Naive thymus-derived CD8-positive, alpha-beta T cell (primary cell): Measurements from ENCODE around the gene SEC16B. TPM values are rescaled to one million over a fixed set of nuclear protein-coding genes. Genes with fewer than 3 reads are reported as not detected.

Source experiments
- ATAC-seq, 2 donors: fragments of 150-1000 bp; cut with Tn5 transposase in 1 of 2; sonication (Bioruptor Pico), chemical (Tn5 transposase) in 1 of 2; 1 replicate in 1 of 2; 2 replicates in 1 of 2; pipeline ENCODE4 v1.10.0; 2021; ENCODE audit warnings: mild to moderate bottlenecking in 2 of 2, moderate library complexity in 2 of 2
- POLR2A ChIA-PET: fragments of 350-600 bp; sonication (Branson Sonifier 250); formaldehyde crosslinking; loops from one replicate; lab custom pipeline; 2021; ENCODE audit warnings: antibody characterized with exemption; lab: Charles Lee
- DNase-seq, 10 donors: peaks; one replicate each; pipeline versions ENCODE4 v3.0.0 to v3.0.0-alpha.2; 2020 to 2022
- H3K27ac Mint-ChIP-seq, 10 donors: one replicate each; pipeline ENCODE4 v1.8.0; 2020 to 2022; ENCODE audit warnings: mild to moderate bottlenecking in 10 of 10, mixed read lengths in 10 of 10, moderate library complexity in 4 of 10, inconsistent platforms in 1 of 10
- H3K27me3 Mint-ChIP-seq, 5 donors: one replicate each; pipeline ENCODE4 v1.8.0; 2021 to 2022; ENCODE audit warnings: mixed read lengths in 5 of 5
- H3K36me3 Mint-ChIP-seq, 3 donors: one replicate each; pipeline ENCODE4 v1.8.0; 2020 to 2022; ENCODE audit warnings: mixed read lengths in 3 of 3, mild to moderate bottlenecking in 2 of 3, inconsistent platforms in 1 of 3
- H3K4me1 Mint-ChIP-seq, 4 donors: one replicate each; pipeline ENCODE4 v1.8.0; 2021 to 2022; ENCODE audit warnings: mixed read lengths in 4 of 4
- H3K4me3 Mint-ChIP-seq, 10 donors: one replicate each; pipeline ENCODE4 v1.8.0; 2020 to 2022; ENCODE audit warnings: mild to moderate bottlenecking in 10 of 10, mixed read lengths in 10 of 10, moderate library complexity in 6 of 10, inconsistent platforms in 1 of 10
- H3K9me3 Mint-ChIP-seq, 9 donors: one replicate each; pipeline ENCODE4 v1.8.0; 2020 to 2022; ENCODE audit warnings: mixed read lengths in 9 of 9, mild to moderate bottlenecking in 3 of 9, inconsistent platforms in 1 of 9, moderate library complexity in 1 of 9
- polyA plus RNA-seq, 3 donors: library from polyadenylated mRNA; unstranded; fragments of 300-500 nt; fragmentation: Illumina TruSeq; gene quantifications; one replicate each; pipeline ENCODE4 v1.2.3, GENCODE V29; 2021
- total RNA-seq, 8 experiments: library from RNA in 2 of 8; stranded (reverse) in 2 of 8; gene quantifications; one replicate each; pipeline ENCODE4 v1.2.3 and lab custom pipeline; 2021 to 2026

SEC16B gene, protein sequence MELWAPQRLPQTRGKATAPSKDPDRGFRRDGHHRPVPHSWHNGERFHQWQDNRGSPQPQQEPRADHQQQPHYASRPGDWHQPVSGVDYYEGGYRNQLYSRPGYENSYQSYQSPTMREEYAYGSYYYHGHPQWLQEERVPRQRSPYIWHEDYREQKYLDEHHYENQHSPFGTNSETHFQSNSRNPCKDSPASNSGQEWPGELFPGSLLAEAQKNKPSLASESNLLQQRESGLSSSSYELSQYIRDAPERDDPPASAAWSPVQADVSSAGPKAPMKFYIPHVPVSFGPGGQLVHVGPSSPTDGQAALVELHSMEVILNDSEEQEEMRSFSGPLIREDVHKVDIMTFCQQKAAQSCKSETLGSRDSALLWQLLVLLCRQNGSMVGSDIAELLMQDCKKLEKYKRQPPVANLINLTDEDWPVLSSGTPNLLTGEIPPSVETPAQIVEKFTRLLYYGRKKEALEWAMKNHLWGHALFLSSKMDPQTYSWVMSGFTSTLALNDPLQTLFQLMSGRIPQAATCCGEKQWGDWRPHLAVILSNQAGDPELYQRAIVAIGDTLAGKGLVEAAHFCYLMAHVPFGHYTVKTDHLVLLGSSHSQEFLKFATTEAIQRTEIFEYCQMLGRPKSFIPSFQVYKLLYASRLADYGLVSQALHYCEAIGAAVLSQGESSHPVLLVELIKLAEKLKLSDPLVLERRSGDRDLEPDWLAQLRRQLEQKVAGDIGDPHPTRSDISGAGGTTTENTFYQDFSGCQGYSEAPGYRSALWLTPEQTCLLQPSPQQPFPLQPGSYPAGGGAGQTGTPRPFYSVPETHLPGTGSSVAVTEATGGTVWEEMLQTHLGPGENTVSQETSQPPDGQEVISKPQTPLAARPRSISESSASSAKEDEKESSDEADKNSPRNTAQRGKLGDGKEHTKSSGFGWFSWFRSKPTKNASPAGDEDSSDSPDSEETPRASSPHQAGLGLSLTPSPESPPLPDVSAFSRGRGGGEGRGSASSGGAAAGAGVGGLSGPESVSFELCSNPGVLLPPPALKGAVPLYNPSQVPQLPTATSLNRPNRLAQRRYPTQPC
- total RNA-seq, result not detected
- not detected for polyA plus RNA-seq
- total RNA-seq (lab: John Stamatoyannopoulos, UW), result 0 reads per million in 6 experiments

- DNase-seq (no peak), ATAC-seq (no peak)
- Mint-ChIP-seq H3K27me3 (peaks cover 0 to 4% (median 0%) of the 10 kb centered on the region in 5 donors), H3K36me3 (no peaks in the 10 kb centered on the region), H3K27ac (no peak within 1 kb of the TSS), H3K4me1 (no peaks in the 10 kb centered on the region), H3K9me3 (peaks cover 0 to 14% (median 0%) of the 10 kb centered on the region in 9 donors), H3K4me3 (no peak within 1 kb of the TSS)
- POLR2A ChIA-PET, result no interaction called here
These were observed at the start of gene SEC16B for GRCh38 chr1:177969825-177970371. SEC16B (minus strand) TSS chr1:177970058; CDS start chr1:177967981, 2,077 bp downstream.

DNA sequence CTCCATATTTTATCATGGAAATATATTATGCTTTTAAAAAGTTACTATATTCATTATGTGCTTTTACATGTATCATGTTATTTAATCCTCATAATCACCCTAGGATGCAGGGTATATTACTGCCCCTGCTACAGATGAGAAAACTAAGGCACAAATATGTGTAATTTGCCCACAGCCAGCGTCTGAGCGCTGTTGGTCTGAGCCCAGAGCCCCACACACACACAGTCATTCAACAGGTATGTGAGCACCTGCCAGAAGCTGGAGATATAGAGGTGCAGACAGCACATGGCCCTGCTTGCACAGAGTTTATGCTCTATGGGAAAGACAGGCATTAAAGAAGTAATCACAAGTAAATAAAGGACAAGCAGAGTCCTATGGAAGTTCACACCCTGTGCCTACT, 49.8 kb upstream of the SEC16B start:
- H3K27ac Mint-ChIP-seq, result no peak overlapping the region
- peaks cover 0 to 9% (median 1%) of the 10 kb centered on the region in 3 donors for H3K36me3 Mint-ChIP-seq
- ATAC-seq (no peak), DNase-seq (no peak)
- no peaks in the 10 kb centered on the region for H3K4me1 Mint-ChIP-seq
- no peak overlapping the region for H3K4me3 Mint-ChIP-seq
- peaks cover 0 to 18% (median 5%) of the 10 kb centered on the region in 5 donors for H3K27me3 Mint-ChIP-seq
- POLR2A ChIA-PET, result no interaction called here
- H3K9me3 Mint-ChIP-seq, result peaks cover 0 to 20% (median 9%) of the 10 kb centered on the region in 9 donors

DNA sequence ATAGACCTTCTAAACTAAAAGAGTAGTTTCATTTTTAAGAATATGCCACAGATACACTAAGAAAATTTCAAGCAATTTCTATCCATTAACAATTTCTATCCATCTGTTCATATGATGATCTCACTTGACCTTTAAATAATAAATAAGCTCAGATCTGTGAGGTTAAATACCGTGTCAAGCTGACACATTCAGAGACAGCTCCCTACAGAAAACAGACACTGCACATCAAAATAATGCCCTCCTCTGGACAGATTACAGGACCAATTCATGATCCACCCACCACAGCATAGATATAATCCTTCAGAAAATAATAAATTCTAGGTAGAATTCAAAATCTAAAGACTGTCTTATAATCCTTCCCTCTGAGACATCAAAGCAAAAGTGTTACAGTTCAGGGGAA, 49.4 kb upstream of the SEC16B start:
- ATAC-seq (no peak), DNase-seq (no peak)
- Mint-ChIP-seq H3K4me1 (no peaks in the 10 kb centered on the region), H3K9me3 (peaks cover 0 to 22% (median 7%) of the 10 kb centered on the region in 9 donors), H3K36me3 (peaks cover 0 to 9% (median 1%) of the 10 kb centered on the region in 3 donors), H3K4me3 (no peak overlapping the region), H3K27me3 (peaks cover 0 to 18% (median 5%) of the 10 kb centered on the region in 5 donors), H3K27ac (no peak overlapping the region)
- POLR2A ChIA-PET, result no interaction called here

DNA sequence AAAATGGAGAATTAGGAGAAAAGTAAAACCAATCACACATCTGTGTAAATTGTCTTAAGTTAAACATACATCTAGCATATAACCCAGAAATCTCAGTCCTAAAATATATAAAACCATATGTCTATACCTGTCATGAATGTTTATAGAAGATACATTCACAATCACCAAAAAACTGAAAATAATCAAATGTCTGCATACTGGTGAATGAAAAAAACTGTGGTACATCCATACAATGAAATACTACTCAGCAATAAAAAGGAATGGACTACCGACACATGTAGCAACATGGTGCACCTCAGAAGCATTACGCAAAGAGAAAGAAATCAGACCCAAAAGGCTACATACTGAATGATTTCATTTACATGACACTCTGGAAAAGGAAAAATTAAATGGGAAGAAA, 47.7 kb upstream of the SEC16B start:
- ATAC-seq (no peak), DNase-seq (no peak)
- POLR2A ChIA-PET, result no interaction called here
- peaks cover 0 to 28% (median 10%) of the 10 kb centered on the region in 9 donors for H3K9me3 Mint-ChIP-seq
- H3K27me3 Mint-ChIP-seq, result peaks cover 0 to 18% (median 5%) of the 10 kb centered on the region in 5 donors
- no peak overlapping the region for H3K4me3 Mint-ChIP-seq
- no peak overlapping the region for H3K27ac Mint-ChIP-seq
- H3K36me3 Mint-ChIP-seq, result peaks cover 0 to 9% (median 1%) of the 10 kb centered on the region in 3 donors
- H3K4me1 Mint-ChIP-seq, result no peaks in the 10 kb centered on the region

- no peak for ATAC-seq
- DNase-seq, result no peak
- H3K36me3 Mint-ChIP-seq, result no peaks in the 10 kb centered on the region
- peaks cover 0 to 11% (median 0%) of the 10 kb centered on the region in 5 donors for H3K27me3 Mint-ChIP-seq
- POLR2A ChIA-PET, result no interaction called here
- no peak overlapping the region for H3K4me3 Mint-ChIP-seq
- peaks cover 0 to 23% (median 4%) of the 10 kb centered on the region in 9 donors for H3K9me3 Mint-ChIP-seq
- no peak overlapping the region for H3K27ac Mint-ChIP-seq
- H3K4me1 Mint-ChIP-seq, result no peaks in the 10 kb centered on the region
These were observed 42.1 kb upstream of the SEC16B start for GRCh38 chr1:178011864-178012503.

DNA sequence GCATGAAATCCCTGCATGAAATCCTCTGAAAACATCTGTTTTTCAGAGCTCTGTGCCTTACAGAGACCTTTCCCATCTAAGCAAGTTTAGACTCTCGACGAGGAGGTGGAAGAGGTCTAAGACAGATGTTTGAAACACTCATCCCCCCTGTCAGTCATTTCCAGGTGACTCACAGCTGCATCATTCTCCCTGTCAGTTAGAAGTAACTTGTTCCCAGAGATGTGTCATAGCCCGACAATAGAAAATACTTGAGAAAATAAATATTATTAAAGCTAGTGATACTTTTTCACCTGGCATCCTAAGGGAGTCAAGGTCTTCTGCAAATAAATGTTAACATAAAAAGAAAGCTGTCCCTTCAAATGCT, 41.6 kb upstream of the SEC16B start:
- Mint-ChIP-seq H3K27ac (no peak overlapping the region), H3K4me1 (no peaks in the 10 kb centered on the region), H3K27me3 (peaks cover 0 to 11% (median 0%) of the 10 kb centered on the region in 5 donors), H3K36me3 (no peaks in the 10 kb centered on the region), H3K4me3 (no peak overlapping the region), H3K9me3 (peaks cover 0 to 28% (median 2%) of the 10 kb centered on the region in 9 donors)
- no peak for DNase-seq
- POLR2A ChIA-PET, result no interaction called here
- no peak for ATAC-seq

DNA sequence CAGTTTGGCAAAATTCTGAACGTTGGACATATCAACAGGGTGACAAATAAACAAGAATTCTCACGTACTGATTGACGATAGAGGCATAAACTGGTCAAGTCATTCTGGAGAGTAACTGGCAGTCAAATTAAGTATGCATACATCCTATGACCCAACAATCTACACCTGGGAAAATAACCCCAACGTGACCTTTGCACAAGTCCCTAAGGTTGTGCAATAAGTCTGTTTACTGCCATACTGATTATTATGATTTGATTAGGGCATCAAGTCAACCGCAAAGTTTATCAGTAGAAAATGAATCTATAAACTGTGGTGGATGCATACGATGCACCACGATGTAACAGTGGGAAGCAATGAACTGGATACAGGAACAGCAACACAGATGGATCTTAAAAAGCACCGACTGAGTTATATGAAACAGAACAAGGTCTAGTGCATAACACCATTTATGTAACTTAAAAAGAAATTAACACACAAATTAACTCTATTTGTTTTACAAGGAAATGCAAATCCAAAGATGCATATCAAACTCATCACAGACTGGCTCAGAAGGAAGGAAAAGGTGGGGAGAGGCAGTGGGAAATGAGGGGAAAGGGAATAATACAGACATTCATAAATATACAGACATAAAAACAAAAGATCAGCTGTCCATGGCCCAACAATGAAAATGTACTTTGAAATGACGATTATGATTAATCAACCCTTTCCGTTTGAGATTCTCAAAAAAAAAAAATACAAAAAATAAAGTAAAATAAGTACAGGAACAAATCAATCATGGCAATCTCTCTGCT, 41.0 kb upstream of the SEC16B start:
- Mint-ChIP-seq H3K4me1 (no peaks in the 10 kb centered on the region), H3K27ac (no peak overlapping the region), H3K36me3 (no peaks in the 10 kb centered on the region), H3K9me3 (peaks cover 0 to 28% (median 2%) of the 10 kb centered on the region in 9 donors), H3K27me3 (peaks cover 0 to 15% (median 0%) of the 10 kb centered on the region in 5 donors), H3K4me3 (no peak overlapping the region)
- POLR2A ChIA-PET, result no interaction called here
- ATAC-seq (no peak), DNase-seq (no peak)

DNA sequence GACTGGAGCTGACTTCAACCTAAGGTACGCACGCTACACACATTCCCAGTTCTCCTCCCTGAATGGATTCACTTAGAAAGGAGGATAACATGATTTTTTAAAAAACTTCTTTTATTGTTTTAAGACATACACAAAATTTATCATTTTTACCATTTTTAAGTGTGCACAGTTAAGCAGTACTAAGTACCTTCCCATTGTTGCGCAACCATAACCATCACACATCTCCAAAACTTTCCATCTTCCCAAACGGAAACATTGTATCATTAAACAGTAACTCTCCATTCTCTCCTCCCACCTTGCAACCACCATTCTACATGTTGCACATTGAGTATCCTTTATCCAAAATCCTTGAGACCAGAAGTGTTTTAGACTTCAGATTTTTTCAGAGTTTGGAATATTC, 36.2 kb upstream of the SEC16B start:
- POLR2A ChIA-PET, result no interaction called here
- Mint-ChIP-seq H3K27ac (no peak overlapping the region), H3K9me3 (peaks cover 0 to 11% (median 3%) of the 10 kb centered on the region in 9 donors), H3K36me3 (no peaks in the 10 kb centered on the region), H3K4me3 (no peak overlapping the region), H3K27me3 (peaks cover 3 to 17% (median 5%) of the 10 kb centered on the region in 5 donors), H3K4me1 (no peaks in the 10 kb centered on the region)
- DNase-seq, result no peak
- ATAC-seq, result no peak

DNA sequence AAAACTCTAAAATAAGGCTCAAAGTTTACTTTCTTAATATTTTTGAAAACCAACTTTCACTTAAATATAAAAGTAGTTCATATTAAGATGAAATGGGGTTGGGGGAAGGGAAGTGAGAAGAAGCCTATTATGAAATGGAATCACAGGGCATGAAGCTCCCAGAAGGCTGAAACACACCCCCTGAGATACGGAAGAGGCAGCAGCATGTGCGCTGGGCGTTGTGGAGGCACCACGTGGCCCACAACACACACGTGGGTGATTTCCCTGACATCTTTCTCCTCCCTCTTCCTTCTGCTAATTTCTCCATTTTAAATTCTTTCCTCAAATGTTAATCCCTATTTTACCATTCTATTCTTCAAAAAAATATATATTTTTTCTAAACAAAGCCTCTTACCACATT, 35.6 kb upstream of the SEC16B start:
- H3K4me1 Mint-ChIP-seq, result no peaks in the 10 kb centered on the region
- ATAC-seq, result no peak
- H3K27me3 Mint-ChIP-seq, result peaks cover 3 to 17% (median 5%) of the 10 kb centered on the region in 5 donors
- H3K4me3 Mint-ChIP-seq, result no peak overlapping the region
- DNase-seq, result no peak
- peaks cover 0 to 11% (median 3%) of the 10 kb centered on the region in 9 donors for H3K9me3 Mint-ChIP-seq
- POLR2A ChIA-PET, result no interaction called here
- no peak overlapping the region for H3K27ac Mint-ChIP-seq
- H3K36me3 Mint-ChIP-seq, result no peaks in the 10 kb centered on the region

GRCh38 chr1:178004926-178005391, 35.1 kb upstream of the SEC16B start:
- Mint-ChIP-seq H3K36me3 (no peaks in the 10 kb centered on the region), H3K4me1 (no peaks in the 10 kb centered on the region), H3K27me3 (peaks cover 3 to 17% (median 5%) of the 10 kb centered on the region in 5 donors), H3K9me3 (peaks cover 0 to 11% (median 3%) of the 10 kb centered on the region in 9 donors), H3K27ac (no peak overlapping the region), H3K4me3 (no peak overlapping the region)
- ATAC-seq, result no peak
- POLR2A ChIA-PET, result no interaction called here
- DNase-seq, result no peak
